Anterior cingulate cortex (tissue), 58 donors: ENCODE results near the gene CDK19.
"Not testable (repeated sequence)": the region's sequence is repeated elsewhere in the genome, so short reads cannot be mapped to it uniquely, and the experiment has no call there.

Experiments
- DNase-seq, 58 donors: peaks; one replicate each; lab custom pipeline; 2025; lab: John Stamatoyannopoulos, UW

The CDK19 gene

DNA sequence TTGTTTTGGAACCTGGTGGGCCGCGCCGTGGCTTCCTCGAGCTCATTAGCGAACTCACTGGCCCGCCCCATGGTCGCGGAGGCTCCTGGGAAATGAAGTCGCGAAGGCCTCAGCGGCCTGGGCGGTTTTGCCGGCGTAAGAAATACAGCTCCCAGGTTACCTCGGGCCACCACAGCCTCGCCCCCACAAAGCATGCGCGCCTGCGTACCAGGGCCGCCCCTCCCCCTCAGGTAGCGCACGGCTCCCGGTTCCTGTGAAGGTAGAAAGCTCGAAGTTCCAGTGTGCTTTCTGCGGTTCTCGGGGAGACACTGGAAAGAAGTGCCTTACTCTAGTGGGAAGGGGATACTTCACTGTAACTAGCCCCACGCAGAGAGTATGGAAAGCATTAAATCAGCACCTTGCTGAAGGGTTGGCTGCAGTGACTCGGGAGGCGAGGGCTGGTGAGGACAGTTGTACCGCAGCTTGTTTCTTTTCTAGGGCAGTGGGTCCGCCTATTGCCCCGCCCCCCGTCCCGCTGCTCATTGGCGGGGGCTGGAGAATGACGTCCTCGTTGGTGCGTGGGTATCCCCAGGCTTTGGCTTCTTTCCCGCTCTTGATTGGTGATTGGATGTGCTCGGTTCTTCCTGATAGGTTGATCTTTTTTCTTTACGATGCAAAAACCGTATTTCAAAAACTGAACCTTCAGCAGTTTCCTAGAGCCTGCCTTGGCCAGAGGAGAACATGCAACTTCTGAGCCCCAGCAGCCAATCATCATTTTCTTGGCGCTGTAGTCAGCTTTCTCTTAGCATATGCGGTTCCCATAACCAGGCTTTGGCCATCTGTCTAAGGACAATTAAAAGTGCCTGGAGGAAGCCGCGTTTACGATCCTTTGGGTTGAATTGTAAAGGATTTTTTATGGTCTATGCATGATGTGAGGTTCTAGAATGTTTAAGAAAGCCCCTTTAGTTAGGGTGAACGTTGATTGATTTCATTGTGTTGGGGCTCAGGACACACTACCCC is at the start of gene CDK19:
Gene CDK19 (minus strand): TSS at position 59 of the 999 bp plus-strand sequence. CDS start 333 bp downstream, outside the sequence.
- DNase-seq, result peak; percentile 74 to 98 (median 96)

DNA sequence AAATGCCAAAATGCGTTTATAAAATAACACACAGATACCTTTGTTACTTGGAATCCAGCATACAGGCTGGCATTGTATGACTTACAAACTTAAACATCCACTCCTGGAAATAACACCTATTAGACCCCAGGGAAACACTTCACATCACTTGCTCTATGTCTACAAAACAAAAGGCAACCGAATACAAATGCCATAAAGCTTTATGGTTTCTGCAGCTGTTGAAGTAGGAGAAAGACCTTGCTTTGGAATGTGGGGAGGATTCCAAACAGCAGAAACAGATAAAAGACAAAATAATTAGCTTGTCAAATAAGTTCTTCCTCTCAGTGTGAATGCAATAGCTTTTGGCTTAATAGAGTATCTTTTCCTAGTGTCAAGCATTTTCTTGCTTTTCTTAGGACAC is 49.6 kb upstream of the CDK19 start:
- no peak for DNase-seq

- DNase-seq, result no peak
Measured at GRCh38 chr6:110859335-110859792, 44.1 kb upstream of the CDK19 start.

DNA sequence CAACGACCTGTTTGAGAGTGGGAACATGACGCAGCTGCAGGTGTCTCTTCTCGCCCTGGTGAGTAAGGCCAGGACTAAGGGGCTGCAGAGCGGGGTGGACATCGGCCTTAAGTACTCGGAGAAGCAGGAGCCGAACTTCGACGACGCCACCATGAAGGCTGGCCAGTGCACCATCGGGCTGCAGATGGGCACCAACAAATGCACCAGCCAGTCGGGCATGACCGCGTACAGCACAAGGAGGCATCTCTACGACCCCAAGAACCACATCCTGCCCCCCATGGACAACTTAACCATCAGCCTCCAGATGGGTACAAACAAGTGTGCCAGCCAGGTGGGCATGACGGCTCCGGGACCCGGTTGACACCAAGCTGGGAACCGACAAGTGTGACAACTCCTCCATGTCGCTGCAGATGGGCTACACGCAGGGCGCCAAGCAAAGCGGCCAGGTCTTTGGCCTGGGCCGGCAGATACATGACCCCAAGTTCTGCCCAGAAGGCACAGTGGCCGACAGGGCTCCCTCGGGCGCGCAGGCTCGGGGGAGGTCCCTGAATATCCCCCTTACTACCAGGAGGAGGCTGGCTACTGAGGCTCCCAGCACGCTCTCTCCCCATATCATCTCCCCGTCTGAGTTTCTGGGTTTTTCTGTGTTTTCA is 43.4 kb upstream of the CDK19 start:
- no peak for DNase-seq

DNA sequence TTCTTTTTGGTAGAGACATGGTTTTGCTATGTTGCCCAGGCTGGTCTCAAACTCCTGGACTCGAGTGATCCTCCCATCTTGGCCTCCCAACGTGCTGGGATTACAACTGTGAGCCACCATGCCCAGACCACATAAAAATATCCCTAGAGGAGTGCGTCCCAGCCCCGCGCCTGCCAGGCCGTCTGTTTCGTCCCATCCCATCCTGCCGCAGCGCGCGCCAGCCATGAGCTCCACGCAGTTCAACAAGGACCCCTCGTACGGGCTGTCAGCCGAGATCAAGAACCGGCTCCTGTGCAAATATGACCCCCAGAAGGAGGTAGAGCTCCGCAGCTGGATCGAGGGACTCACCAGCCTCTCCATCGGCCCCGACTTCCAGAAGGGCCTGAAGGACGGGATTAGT is 42.7 kb upstream of the CDK19 start:
- DNase-seq, result no peak

- no peak for DNase-seq
Measured at GRCh38 chr6:110856296-110856695, 41.0 kb upstream of the CDK19 start.

DNA sequence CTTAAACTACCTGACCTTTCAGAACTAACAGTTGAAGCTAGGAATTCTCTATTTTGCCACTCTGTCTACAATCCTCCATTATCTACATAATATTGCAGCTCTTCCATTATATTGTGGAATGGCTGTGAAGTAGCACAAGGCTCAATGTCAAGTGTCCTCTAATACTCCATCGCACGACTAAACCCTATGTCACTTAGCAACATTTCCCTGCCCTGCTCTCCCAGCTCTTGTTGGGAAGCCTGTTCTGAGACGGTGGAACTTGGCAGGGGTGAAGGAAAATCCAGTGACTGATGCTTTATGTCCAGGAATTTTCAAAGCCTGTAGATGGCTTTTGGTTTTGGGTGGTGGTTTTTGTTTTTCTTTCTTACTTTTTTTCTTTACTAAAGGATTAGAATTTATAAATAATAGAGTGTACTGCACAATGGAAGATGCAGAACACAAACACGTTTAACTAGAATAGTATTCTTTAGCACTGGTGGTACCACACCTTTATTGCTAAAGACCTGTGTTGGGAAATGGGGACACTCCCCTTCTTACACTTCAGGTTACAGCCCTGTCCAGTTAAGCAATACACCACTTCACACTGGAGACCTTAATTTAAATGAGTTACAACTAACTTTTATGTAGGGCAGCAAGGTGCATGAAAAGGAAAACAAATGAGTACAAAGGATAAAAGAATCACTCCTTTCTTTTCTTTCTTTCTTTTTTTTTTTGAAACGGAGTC is 38.6 kb upstream of the CDK19 start:
- DNase-seq, result no peak

GRCh38 chr6:110852773-110853172 is 37.5 kb upstream of the CDK19 start:
- no peak for DNase-seq

GRCh38 chr6:110849781-110850180 is 34.5 kb upstream of the CDK19 start:
- DNase-seq, result no peak

- DNase-seq, result no peak
Measured at GRCh38 chr6:110841266-110841665, 26.0 kb upstream of the CDK19 start.

- DNase-seq, result not testable (repeated sequence)
Measured at GRCh38 chr6:110835751-110836150, 20.5 kb upstream of the CDK19 start.

- DNase-seq, result no peak
Measured at GRCh38 chr6:110833831-110834230, 18.6 kb upstream of the CDK19 start.

DNA sequence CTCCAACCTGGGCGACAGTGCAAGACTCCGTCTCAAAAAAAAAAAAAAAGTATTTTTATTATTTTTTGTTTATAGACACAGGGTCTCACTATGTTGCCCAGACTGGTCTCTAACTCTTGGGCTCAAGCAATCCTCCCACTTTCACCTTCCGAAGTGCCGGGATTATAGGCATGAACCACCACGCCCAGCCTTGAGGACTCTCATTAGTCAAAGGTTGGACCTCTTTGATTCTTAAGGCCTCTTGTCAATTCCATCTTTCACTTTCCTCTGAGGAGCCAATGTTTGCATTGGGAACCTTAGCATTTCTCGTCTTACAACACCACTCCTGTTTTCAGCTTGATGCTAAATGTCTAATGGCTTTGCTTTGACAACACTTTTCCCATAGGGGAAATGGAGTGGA is 16.1 kb upstream of the CDK19 start:
- no peak for DNase-seq

DNA sequence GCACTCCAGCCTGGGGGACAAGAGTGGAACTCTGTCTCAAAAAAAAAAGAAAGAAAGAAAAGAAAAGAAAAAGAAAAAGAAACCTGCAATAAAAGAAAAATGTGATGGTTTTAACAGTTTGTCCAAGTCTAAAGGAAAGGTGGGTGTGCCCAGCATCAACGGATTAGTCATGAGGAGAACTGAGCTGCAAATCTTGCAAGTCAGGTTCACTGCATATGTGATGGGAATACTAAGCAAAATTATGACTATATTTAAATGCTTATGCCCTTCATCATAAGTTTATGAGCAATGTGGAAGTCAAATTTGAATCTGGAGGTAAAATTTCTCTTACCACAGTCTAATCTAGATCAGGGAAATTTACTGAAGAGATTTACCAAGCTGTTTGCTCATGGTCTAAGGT is 13.1 kb upstream of the CDK19 start:
- peak in 3 of 58 donors; percentile 1 to 3 (median 2) for DNase-seq

- no peak for DNase-seq
Measured at GRCh38 chr6:110826236-110827129, 11.2 kb upstream of the CDK19 start.

- DNase-seq, result no peak
Measured at GRCh38 chr6:110823146-110823545, 7.9 kb upstream of the CDK19 start.

GRCh38 chr6:110822249-110822648 is 7.0 kb upstream of the CDK19 start:
- DNase-seq, result peak in 2 of 58 donors; percentile 4 to 13

- DNase-seq, result no peak
Measured at GRCh38 chr6:110816677-110817076, 1.4 kb upstream of the CDK19 start.

DNA sequence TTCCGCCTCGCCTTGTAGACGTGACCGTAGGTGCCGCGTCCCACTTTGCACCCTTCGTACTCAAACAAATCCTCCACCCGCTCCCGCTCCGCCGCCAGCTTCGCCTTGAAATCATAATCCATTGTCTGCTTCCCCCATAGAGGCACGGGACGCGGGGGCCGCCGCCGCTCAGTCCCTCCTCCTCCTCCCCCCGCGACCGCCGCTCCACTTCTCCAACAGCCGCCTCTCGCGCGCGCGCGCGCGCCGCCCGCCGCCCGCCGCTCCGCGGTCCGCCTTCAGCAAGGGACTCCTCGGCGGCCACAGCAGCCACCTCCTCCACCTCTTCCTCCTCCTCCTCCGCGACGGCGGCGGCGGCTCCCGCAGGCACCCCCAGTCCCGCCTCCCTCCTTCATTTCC is 256 bp downstream of the CDK19 start:
- DNase-seq, result peak in 1 of 58 donors; percentile 88
